Measurements from ENCODE around the gene CACNA1C.

DNA sequence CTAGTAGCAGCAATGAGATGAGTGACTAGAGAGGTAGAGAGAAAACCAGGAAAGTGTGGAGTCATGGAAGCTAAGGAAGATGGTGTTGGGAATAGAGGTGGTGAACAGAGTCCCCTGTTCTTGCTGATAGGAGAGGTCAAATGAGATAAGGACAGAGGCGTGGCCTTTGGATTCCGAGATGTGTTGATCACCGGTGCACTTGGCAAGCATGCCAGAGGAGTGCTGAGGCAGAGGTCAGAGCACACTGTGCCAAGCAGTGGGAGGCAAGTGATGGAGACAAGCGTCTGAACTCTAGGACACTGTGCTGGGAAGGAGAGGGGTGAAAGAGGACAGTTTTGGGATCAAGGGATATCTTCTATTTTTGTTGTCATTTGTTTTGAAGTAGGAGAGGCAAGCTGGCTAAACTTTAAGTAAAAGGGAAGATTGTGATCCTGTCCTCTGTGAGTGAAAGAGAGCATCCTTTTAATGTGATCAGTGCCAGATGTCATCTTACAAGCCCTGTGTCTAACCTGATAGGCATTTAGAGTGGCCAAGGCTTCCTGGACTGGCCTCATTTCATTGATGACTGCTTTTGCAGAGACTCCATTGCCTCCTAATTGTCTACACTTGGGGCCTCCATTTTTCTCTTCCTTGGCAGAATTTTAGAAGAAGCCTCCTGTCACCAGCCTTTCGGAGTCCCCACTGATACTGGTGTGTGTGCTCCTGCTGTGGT is 336.4 kb downstream of the CACNA1C start:
- TF ChIP-seq, protein P1, sequence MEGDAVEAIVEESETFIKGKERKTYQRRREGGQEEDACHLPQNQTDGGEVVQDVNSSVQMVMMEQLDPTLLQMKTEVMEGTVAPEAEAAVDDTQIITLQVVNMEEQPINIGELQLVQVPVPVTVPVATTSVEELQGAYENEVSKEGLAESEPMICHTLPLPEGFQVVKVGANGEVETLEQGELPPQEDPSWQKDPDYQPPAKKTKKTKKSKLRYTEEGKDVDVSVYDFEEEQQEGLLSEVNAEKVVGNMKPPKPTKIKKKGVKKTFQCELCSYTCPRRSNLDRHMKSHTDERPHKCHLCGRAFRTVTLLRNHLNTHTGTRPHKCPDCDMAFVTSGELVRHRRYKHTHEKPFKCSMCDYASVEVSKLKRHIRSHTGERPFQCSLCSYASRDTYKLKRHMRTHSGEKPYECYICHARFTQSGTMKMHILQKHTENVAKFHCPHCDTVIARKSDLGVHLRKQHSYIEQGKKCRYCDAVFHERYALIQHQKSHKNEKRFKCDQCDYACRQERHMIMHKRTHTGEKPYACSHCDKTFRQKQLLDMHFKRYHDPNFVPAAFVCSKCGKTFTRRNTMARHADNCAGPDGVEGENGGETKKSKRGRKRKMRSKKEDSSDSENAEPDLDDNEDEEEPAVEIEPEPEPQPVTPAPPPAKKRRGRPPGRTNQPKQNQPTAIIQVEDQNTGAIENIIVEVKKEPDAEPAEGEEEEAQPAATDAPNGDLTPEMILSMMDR (IDR thresholded peaks at IDR 0.05) = no peak
- TF ChIP-seq POLR2A (IDR thresholded peaks at IDR 0.05) = no peak
- TF ChIP-seq EP300 (IDR thresholded peaks at IDR 0.05) = no peak

All from tibial nerve (tissue), 4 donors.